Lung (tissue), 12 donors: ENCODE data around the gene ZNF79. TPM values are rescaled to one million over a fixed set of nuclear protein-coding genes. Genes with fewer than 3 reads are reported as not detected.

ENCODE experiments used
- ATAC-seq: fragments of 200-7000 bp; cut with Tn5 transposase; one replicate; pipeline ENCODE4 v1.9.1; 2020; ENCODE audit warnings: moderate number of reproducible peaks; ENCODE audit not compliant: insufficient read depth, low FRiP score
- DNase-seq, 3 donors: peaks; one replicate each; pipeline ENCODE4 v3.0.0-alpha.2; 2013 to 2017
- H3K27ac ChIP-seq, 2 donors: one replicate each; pipeline ENCODE4 v1.5.1; 2013; ENCODE audit warnings: mild to moderate bottlenecking in 2 of 2, moderate library complexity in 2 of 2, control low read depth in 1 of 2, inconsistent platforms in 1 of 2, low read depth in 1 of 2, low read length in 1 of 2
- H3K27me3 ChIP-seq, 3 donors: one replicate each; pipeline ENCODE4 v1.5.1; 2013; ENCODE audit warnings: low read length in 2 of 3; ENCODE audit not compliant: control insufficient read depth in 3 of 3, insufficient read depth in 3 of 3
- H3K36me3 ChIP-seq, 4 donors: one replicate each; pipeline ENCODE4 v1.5.1; 2013; ENCODE audit warnings: low read length in 4 of 4, mild to moderate bottlenecking in 1 of 4, moderate library complexity in 1 of 4; ENCODE audit not compliant: control insufficient read depth in 4 of 4, insufficient read depth in 4 of 4
- H3K4me1 ChIP-seq, 5 donors: one replicate each; pipeline ENCODE4 v1.5.1; 2013; ENCODE audit warnings: low read length in 5 of 5, mild to moderate bottlenecking in 2 of 5, moderate library complexity in 1 of 5; ENCODE audit not compliant: control insufficient read depth in 5 of 5, insufficient read depth in 5 of 5
- H3K4me3 ChIP-seq: one replicate; pipeline ENCODE4 v1.5.1; 2013; ENCODE audit warnings: mild to moderate bottlenecking, control low read depth, moderate library complexity
- H3K9ac ChIP-seq, 2 donors: one replicate each; pipeline ENCODE4 v1.5.1; 2013; ENCODE audit warnings: low read length in 2 of 2, control low read depth in 1 of 2; ENCODE audit not compliant: insufficient read depth in 1 of 2
- H3K9me3 ChIP-seq, 4 donors: one replicate each; pipeline ENCODE4 v1.5.1; 2013; ENCODE audit warnings: low read length in 3 of 4, mild to moderate bottlenecking in 1 of 4, moderate library complexity in 1 of 4; ENCODE audit not compliant: control insufficient read depth in 4 of 4, insufficient read depth in 3 of 4
- CTCF ChIP-seq: IDR thresholded peaks from 2 replicates; pipeline ENCODE4 v1.5.1; 2012; ENCODE audit warnings: mild to moderate bottlenecking; ENCODE audit errors: control extremely low read depth, extremely low read depth
- WGBS, 2 donors: extraction: QIAGEN DNeasy Blood & Tissue Kit; methylation state at CpG; one replicate each; pipeline ENCODE4 v1.1.7; 2013; 5-methylcytosine and 5-hydroxymethylcytosine counted together
- polyA plus RNA-seq, 2 donors: library from polyadenylated mRNA; stranded (reverse); fragments of 200-250 nt; gene quantifications; one replicate each; pipeline ENCODE4 v1.2.1, GENCODE V29; 2013
- total RNA-seq, 2 donors: library from RNA; depleted of rRNA in 1 of 2; stranded (reverse); fragments of >200 nt in 1 of 2; gene quantifications; one replicate each; pipeline ENCODE4 v1.2.1, GENCODE V29; 2014 to 2021
- donor health status: control.
- donor health status: control.
- donor health status: Bipolar disorder and iron deficiency.
- donor health status: healthy.
- donor health status: DM: yes; HTN: yes; CAD: no.

Gene ZNF79
- total and polyA plus RNA-seq, 4 donors = 3.1 to 9.3 (median 5.9) TPM

DNA sequence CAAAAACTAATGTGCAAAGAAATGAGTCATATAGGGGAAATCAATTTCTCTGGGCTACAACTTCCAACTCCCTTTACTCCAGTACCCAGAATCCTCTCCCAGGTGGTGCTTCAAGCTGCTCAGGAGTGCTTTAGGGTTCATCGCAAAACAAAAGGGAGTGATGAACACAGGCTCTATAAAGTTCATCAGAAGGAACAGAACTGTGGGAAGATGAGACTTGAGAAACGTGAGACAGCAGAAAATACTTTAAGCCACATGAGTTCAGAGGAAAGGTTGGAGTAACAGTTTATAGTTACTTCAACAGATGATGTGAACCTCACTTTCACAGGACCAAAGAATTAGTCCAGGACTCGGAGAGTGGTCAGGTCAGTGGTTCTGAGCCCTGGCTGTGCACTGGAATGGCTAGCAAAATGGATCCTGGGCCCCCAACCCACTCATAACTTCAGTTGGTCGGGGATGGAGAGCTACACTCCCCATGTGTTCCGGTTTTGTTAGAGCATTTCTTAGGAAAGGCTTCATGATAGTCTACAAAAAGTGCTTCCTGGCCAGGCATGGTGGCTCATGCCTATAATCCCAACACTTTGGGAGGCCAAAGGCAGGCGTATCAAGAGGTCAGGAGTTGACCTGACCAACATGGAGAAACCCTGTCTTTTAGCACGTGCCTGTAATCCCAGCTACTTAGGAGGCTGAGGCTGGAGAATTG is 22.7 kb downstream of the ZNF79 start:
- no peak overlapping the region for H3K9ac ChIP-seq
- 83 to 85% methylated on average over 7 of the region's 7 CpGs for WGBS, 2 donors
- H3K27ac ChIP-seq = no peak overlapping the region
- peaks cover 0 to 20% (median 11%) of the 10 kb centered on the region in 5 donors for H3K4me1 ChIP-seq
- no peak overlapping the region for H3K4me3 ChIP-seq
- no peak for TF ChIP-seq CTCF
- H3K27me3 ChIP-seq = no peaks in the 10 kb centered on the region
- peaks cover 0 to 7% (median 0%) of the 10 kb centered on the region in 4 donors for H3K9me3 ChIP-seq
- ATAC-seq (no peak), DNase-seq (no peak)
- H3K36me3 ChIP-seq = peaks cover 16 to 60% (median 53%) of the 10 kb centered on the region in 4 donors

GRCh38 chr9:127447416-127448111 is 23.4 kb downstream of the ZNF79 start:
- Histone ChIP-seq H3K27me3 (no peaks in the 10 kb centered on the region), H3K9ac (no peak overlapping the region), H3K4me3 (no peak overlapping the region), H3K36me3 (peaks cover 16 to 58% (median 53%) of the 10 kb centered on the region in 4 donors), H3K9me3 (peaks cover 0 to 7% (median 0%) of the 10 kb centered on the region in 4 donors), H3K4me1 (peaks cover 0 to 27% (median 16%) of the 10 kb centered on the region in 5 donors), H3K27ac (no peak overlapping the region)
- TF ChIP-seq CTCF = no peak
- no peak for DNase-seq
- ATAC-seq = no peak
- 60 to 80% methylated on average over 7 of the region's 7 CpGs for WGBS, 2 donors

- Histone ChIP-seq H3K27ac (no peak overlapping the region), H3K4me3 (no peak overlapping the region), H3K9ac (no peak overlapping the region), H3K9me3 (peaks cover 0 to 7% (median 0%) of the 10 kb centered on the region in 4 donors), H3K4me1 (peaks cover 0 to 27% (median 18%) of the 10 kb centered on the region in 5 donors), H3K36me3 (peaks cover 16 to 58% (median 49%) of the 10 kb centered on the region in 4 donors), H3K27me3 (no peaks in the 10 kb centered on the region)
- TF ChIP-seq CTCF = no peak
- no peak for DNase-seq
- no peak for ATAC-seq
- WGBS, 2 donors = 90 to 94% methylated on average over 8 of the region's 8 CpGs
Measured at GRCh38 chr9:127448112-127448805, 24.1 kb downstream of the ZNF79 start.
